Uterus (tissue), 2 donors: ENCODE measurements around the gene HOTAIR.

Experiments
- CTCF ChIP-seq, 4 experiments: fragments of 200-600 bp in 2 of 4; fragments of 450-650 bp in 2 of 4; sonication (generic) in 2 of 4; IDR thresholded peaks; one replicate each; pipeline ENCODE4 v1.5.1; 2016 to 2019; ENCODE audit warnings: antibody characterized with exemption in 4 of 4, mild to moderate bottlenecking in 2 of 4, moderate library complexity in 1 of 4
- POLR2A ChIP-seq, 2 donors: fragments of 450-650 bp; IDR thresholded peaks; one replicate each; pipeline ENCODE4 v1.6.1; 2016; ENCODE audit warnings: antibody characterized with exemption in 2 of 2, mild to moderate bottlenecking in 1 of 2, moderate library complexity in 1 of 2

DNA sequence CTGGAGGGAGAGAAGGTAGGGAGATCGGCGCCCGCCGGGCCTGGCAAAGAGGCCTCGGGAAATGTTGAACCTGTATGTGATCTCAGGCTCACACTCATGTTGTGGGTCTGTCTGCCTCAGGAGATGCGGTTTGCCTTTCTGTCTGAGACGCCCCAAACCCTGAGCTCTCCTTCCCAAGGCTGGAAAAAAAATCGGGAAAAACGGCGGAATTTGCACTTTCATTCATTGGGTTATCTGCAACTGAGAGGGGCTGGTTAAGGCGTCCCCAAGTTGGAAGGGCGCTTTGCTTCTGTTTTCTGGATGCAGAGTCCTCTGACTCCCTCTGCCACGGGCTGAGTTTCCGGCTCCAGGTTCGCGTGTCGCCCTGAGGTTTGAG, 20.2 kb upstream of the HOTAIR start:
- no peak for TF ChIP-seq CTCF (IDR thresholded peaks at IDR 0.05)
- no peak for TF ChIP-seq POLR2A (IDR thresholded peaks at IDR 0.05)
